CD4-positive, alpha-beta T cell treated with Interleukin-10 for 1 hour (primary cell): ENCODE measurements around the gene SDF4.

Experiments
- DNase-seq: peaks from one replicate; pipeline ENCODE4 v3.0.0-alpha.2; 2020

The SDF4 gene

GRCh38 chr1:1240822-1241587 lies 9.2 kb upstream of the SDF4 start:
- no peak for DNase-seq

GRCh38 chr1:1240348-1240732 lies 8.5 kb upstream of the SDF4 start:
- DNase-seq = no peak

- no peak for DNase-seq
Observed at GRCh38 chr1:1239614-1240347, 8.0 kb upstream of the SDF4 start.

GRCh38 chr1:1239227-1239613 lies 7.4 kb upstream of the SDF4 start:
- DNase-seq = no peak

- no peak for DNase-seq
Observed at GRCh38 chr1:1238702-1239178, 6.9 kb upstream of the SDF4 start.

GRCh38 chr1:1237874-1238701 lies 6.3 kb upstream of the SDF4 start:
- no peak for DNase-seq

GRCh38 chr1:1236945-1237873 lies 5.4 kb upstream of the SDF4 start:
- DNase-seq = no peak

GRCh38 chr1:1236176-1236763 lies 4.5 kb upstream of the SDF4 start:
- DNase-seq = no peak

- no peak for DNase-seq
Observed at GRCh38 chr1:1235016-1235744, 3.4 kb upstream of the SDF4 start.

- no peak for DNase-seq
Observed at GRCh38 chr1:1234180-1234808, 2.5 kb upstream of the SDF4 start.

GRCh38 chr1:1233567-1233892 lies 1.7 kb upstream of the SDF4 start:
- DNase-seq = no peak

- no peak for DNase-seq
Observed at GRCh38 chr1:1232796-1233566, 1.2 kb upstream of the SDF4 start.

- no peak for DNase-seq
Observed at GRCh38 chr1:1232208-1232795, 501 bp upstream of the SDF4 start, which contains the start of gene B3GALT6. TSS of gene B3GALT6 (plus strand) at chr1:1232237. CDS start at chr1:1232279, 42 bp downstream.

- DNase-seq = no peak
Observed at GRCh38 chr1:1230656-1231399, 973 bp downstream of the SDF4 start.

GRCh38 chr1:1229770-1230169 lies 2.0 kb downstream of the SDF4 start:
- no peak for DNase-seq

- no peak for DNase-seq
Observed at GRCh38 chr1:1228596-1229321, 3.0 kb downstream of the SDF4 start.

- DNase-seq = no peak
Observed at GRCh38 chr1:1228187-1228586, 3.6 kb downstream of the SDF4 start.

- no peak for DNase-seq
Observed at GRCh38 chr1:1227386-1227785, 4.4 kb downstream of the SDF4 start.
